ENCODE data around the gene ZNHIT3. TPM values are rescaled to one million over a fixed set of nuclear protein-coding genes. Genes with fewer than 3 reads are reported as not detected.

The ZNHIT3 gene
- total and polyA plus RNA-seq, 4 donors = 8.1 to 24.2 (median 19.1) TPM

DNA sequence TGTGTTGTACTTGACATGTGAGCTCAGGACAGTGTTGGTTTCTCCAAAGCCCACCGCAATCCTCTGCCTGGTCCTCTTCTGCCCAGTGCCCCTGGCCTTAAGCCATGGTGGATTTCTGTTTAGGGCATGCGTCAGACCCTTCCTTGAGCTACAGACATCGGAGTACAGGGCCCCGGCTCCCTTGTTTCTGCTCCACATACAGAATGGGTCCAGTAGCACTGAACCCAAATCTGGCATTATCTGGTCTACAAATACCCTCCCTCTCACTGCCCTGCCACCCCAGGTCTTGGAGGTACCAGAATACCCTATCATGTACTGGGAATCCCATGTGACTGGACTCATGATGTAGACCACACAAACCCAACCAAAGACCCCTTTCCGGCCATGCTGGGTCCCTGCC lies 27.4 kb upstream of the ZNHIT3 start:
- no peak for DNase-seq (ENCODE audit: low spot score)
- Histone ChIP-seq H3K4me3 (ENCODE audit: low read depth in 1 of 3, low read length in 3 of 3) (no peak overlapping the region), H3K27ac (ENCODE audit: low read depth in 1 of 2, low read length in 2 of 2) (no peak overlapping the region), H3K9me3 (ENCODE audit: control insufficient read depth in 4 of 4, low read length in 3 of 4) (no peaks in the 10 kb centered on the region), H3K4me1 (ENCODE audit: control insufficient read depth in 4 of 4, insufficient read depth in 4 of 4, low read length in 3 of 4) (no peaks in the 10 kb centered on the region), H3K36me3 (ENCODE audit: control insufficient read depth in 4 of 4, insufficient read depth in 3 of 4, low read depth in 1 of 4, low read length in 3 of 4) (no peaks in the 10 kb centered on the region), H3K9ac (ENCODE audit: low read depth in 1 of 2, low read length in 2 of 2) (no peak overlapping the region), H3K27me3 (ENCODE audit: control insufficient read depth in 4 of 4, insufficient read depth in 4 of 4, low read length in 3 of 4) (peaks cover 0 to 6% (median 0%) of the 10 kb centered on the region in 4 donors)
- TF ChIP-seq, protein P1, sequence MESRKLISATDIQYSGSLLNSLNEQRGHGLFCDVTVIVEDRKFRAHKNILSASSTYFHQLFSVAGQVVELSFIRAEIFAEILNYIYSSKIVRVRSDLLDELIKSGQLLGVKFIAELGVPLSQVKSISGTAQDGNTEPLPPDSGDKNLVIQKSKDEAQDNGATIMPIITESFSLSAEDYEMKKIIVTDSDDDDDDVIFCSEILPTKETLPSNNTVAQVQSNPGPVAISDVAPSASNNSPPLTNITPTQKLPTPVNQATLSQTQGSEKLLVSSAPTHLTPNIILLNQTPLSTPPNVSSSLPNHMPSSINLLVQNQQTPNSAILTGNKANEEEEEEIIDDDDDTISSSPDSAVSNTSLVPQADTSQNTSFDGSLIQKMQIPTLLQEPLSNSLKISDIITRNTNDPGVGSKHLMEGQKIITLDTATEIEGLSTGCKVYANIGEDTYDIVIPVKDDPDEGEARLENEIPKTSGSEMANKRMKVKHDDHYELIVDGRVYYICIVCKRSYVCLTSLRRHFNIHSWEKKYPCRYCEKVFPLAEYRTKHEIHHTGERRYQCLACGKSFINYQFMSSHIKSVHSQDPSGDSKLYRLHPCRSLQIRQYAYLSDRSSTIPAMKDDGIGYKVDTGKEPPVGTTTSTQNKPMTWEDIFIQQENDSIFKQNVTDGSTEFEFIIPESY (IDR thresholded peaks at IDR 0.05) = no peak
- TF ChIP-seq HNF4G (IDR thresholded peaks at IDR 0.05) (no peak), MAX (IDR thresholded peaks at IDR 0.05) (no peak), FOXA2 (IDR thresholded peaks at IDR 0.05) (no peak), SP1 (IDR thresholded peaks at IDR 0.05) (no peak), RXRA (IDR thresholded peaks at IDR 0.05) (no peak), NR2F2 (IDR thresholded peaks at IDR 0.05) (no peak)
- TF ChIP-seq, protein P2, sequence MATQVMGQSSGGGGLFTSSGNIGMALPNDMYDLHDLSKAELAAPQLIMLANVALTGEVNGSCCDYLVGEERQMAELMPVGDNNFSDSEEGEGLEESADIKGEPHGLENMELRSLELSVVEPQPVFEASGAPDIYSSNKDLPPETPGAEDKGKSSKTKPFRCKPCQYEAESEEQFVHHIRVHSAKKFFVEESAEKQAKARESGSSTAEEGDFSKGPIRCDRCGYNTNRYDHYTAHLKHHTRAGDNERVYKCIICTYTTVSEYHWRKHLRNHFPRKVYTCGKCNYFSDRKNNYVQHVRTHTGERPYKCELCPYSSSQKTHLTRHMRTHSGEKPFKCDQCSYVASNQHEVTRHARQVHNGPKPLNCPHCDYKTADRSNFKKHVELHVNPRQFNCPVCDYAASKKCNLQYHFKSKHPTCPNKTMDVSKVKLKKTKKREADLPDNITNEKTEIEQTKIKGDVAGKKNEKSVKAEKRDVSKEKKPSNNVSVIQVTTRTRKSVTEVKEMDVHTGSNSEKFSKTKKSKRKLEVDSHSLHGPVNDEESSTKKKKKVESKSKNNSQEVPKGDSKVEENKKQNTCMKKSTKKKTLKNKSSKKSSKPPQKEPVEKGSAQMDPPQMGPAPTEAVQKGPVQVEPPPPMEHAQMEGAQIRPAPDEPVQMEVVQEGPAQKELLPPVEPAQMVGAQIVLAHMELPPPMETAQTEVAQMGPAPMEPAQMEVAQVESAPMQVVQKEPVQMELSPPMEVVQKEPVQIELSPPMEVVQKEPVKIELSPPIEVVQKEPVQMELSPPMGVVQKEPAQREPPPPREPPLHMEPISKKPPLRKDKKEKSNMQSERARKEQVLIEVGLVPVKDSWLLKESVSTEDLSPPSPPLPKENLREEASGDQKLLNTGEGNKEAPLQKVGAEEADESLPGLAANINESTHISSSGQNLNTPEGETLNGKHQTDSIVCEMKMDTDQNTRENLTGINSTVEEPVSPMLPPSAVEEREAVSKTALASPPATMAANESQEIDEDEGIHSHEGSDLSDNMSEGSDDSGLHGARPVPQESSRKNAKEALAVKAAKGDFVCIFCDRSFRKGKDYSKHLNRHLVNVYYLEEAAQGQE (IDR thresholded peaks at IDR 0.05) = no peak
- WGBS = 88% methylated on average over 5 of the region's 5 CpGs

GRCh38 chr17:36459601-36460000 lies 26.9 kb upstream of the ZNHIT3 start:
- 66% methylated on average over 7 of the region's 7 CpGs for WGBS
- Histone ChIP-seq H3K36me3 (ENCODE audit: control insufficient read depth in 4 of 4, insufficient read depth in 3 of 4, low read depth in 1 of 4, low read length in 3 of 4) (no peaks in the 10 kb centered on the region), H3K27ac (ENCODE audit: low read depth in 1 of 2, low read length in 2 of 2) (no peak overlapping the region), H3K9ac (ENCODE audit: low read depth in 1 of 2, low read length in 2 of 2) (no peak overlapping the region), H3K4me1 (ENCODE audit: control insufficient read depth in 4 of 4, insufficient read depth in 4 of 4, low read length in 3 of 4) (no peaks in the 10 kb centered on the region), H3K4me3 (ENCODE audit: low read depth in 1 of 3, low read length in 3 of 3) (no peak overlapping the region), H3K9me3 (ENCODE audit: control insufficient read depth in 4 of 4, low read length in 3 of 4) (no peaks in the 10 kb centered on the region), H3K27me3 (ENCODE audit: control insufficient read depth in 4 of 4, insufficient read depth in 4 of 4, low read length in 3 of 4) (peaks cover 0 to 6% (median 0%) of the 10 kb centered on the region in 4 donors)
- DNase-seq (ENCODE audit: low spot score) = no peak
- TF ChIP-seq, protein P3, sequence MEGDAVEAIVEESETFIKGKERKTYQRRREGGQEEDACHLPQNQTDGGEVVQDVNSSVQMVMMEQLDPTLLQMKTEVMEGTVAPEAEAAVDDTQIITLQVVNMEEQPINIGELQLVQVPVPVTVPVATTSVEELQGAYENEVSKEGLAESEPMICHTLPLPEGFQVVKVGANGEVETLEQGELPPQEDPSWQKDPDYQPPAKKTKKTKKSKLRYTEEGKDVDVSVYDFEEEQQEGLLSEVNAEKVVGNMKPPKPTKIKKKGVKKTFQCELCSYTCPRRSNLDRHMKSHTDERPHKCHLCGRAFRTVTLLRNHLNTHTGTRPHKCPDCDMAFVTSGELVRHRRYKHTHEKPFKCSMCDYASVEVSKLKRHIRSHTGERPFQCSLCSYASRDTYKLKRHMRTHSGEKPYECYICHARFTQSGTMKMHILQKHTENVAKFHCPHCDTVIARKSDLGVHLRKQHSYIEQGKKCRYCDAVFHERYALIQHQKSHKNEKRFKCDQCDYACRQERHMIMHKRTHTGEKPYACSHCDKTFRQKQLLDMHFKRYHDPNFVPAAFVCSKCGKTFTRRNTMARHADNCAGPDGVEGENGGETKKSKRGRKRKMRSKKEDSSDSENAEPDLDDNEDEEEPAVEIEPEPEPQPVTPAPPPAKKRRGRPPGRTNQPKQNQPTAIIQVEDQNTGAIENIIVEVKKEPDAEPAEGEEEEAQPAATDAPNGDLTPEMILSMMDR (IDR thresholded peaks at IDR 0.05; ENCODE audit: low read depth, low read length, missing input control) = no peak
- TF ChIP-seq HNF4G (IDR thresholded peaks at IDR 0.05) (no peak), FOXA1 (IDR thresholded peaks at IDR 0.05) (no peak), SP1 (IDR thresholded peaks at IDR 0.05) (no peak), GABPA (IDR thresholded peaks at IDR 0.05 in 1 of 2, conservative IDR thresholded peaks at IDR 0.05 in 1 of 2) (no peak), MAX (IDR thresholded peaks at IDR 0.05) (no peak), ATF3 (IDR thresholded peaks at IDR 0.05) (no peak), RXRA (IDR thresholded peaks at IDR 0.05) (no peak), JUND (IDR thresholded peaks at IDR 0.05) (no peak)
- TF ChIP-seq, protein P2 (IDR thresholded peaks at IDR 0.05) = no peak
